ENCODE measurements around the gene NRSN1.

The NRSN1 gene

DNA sequence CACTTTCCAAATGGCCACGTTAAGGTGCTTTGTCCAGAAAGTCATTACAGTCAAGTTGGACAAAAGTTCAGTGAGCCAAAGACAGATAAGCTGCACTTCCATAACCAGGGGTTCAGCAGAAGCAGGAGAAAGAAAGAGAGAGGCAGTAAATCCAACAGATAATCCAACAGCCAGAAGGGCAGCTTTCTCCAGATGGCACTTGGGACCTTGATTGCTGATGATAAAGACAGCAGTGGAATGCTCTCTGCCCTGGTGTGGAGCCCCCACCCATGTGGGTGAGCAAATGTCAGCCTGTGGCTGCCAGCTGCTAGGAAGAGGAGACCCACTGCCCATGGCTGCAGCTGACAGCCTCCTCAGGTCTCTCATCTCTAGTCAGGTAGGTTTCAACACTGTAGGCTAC lies 18.7 kb upstream of the NRSN1 start:
- H2BK15ac ChIP-seq (ENCODE audit: low read length): no peak overlapping the region
- H2BK12ac ChIP-seq (ENCODE audit: low read length): no peak overlapping the region
- peak overlapping the region; percentile 90 for H3K18ac ChIP-seq (ENCODE audit: low read length)
- no peak overlapping the region for H3K4me3 ChIP-seq (ENCODE audit: low read length in 2 of 2)
- H4K8ac ChIP-seq (ENCODE audit: low read depth, low read length): peak overlapping the region; percentile 32
- no peak overlapping the region for H3K14ac ChIP-seq (ENCODE audit: low read length)
- no peak overlapping the region for H2BK120ac ChIP-seq (ENCODE audit: low read depth, low read length)
- no peak overlapping the region for H3K4me2 ChIP-seq (ENCODE audit: insufficient read depth, low read length, poor library complexity, severe bottlenecking)
- H3K79me1 ChIP-seq (ENCODE audit: low read depth, low read length): no peaks in the 10 kb centered on the region
- H2AK5ac ChIP-seq (ENCODE audit: low read depth, low read length): peak overlapping the region; percentile 42
- no peak overlapping the region for H3K23ac ChIP-seq (ENCODE audit: low read depth, low read length, poor library complexity)
- WGBS, 2 donors (ENCODE audit: extremely low coverage in 2 of 2, insufficient read length in 2 of 2, insufficient replicate concordance in 1 of 2): no CpG with 5 or more reads among the region's 1 CpG
- H3K4me1 ChIP-seq (ENCODE audit: control insufficient read depth in 2 of 2, insufficient read depth in 1 of 2, low read depth in 1 of 2, low read length in 2 of 2): peaks cover 0 to 21% of the 10 kb centered on the region in 2 donors
- no peaks in the 10 kb centered on the region for H3K36me3 ChIP-seq (replicated peaks in 1 of 2; ENCODE audit: control insufficient read depth in 2 of 2, insufficient read depth in 2 of 2, low read length in 2 of 2)
- H4K91ac ChIP-seq (ENCODE audit: low read depth, low read length, poor library complexity): no peak overlapping the region
- H2AFZ ChIP-seq (ENCODE audit: low read length): no peak overlapping the region
- H3K27me3 ChIP-seq (ENCODE audit: control insufficient read depth in 3 of 3, insufficient read depth in 3 of 3, low read depth in 1 of 3, low read length in 3 of 3): peaks cover 0 to 4% (median 0%) of the 10 kb centered on the region in 3 experiments
- no peak for DNase-seq (ENCODE audit: low spot score)
- no peak overlapping the region for H3K9ac ChIP-seq (ENCODE audit: low read depth, low read length, poor library complexity)
- no peaks in the 10 kb centered on the region for H3K9me3 ChIP-seq (replicated peaks in 1 of 2; ENCODE audit: control insufficient read depth in 2 of 2, insufficient read depth in 1 of 2, low read depth in 1 of 2, low read length in 2 of 2)
- peak overlapping the region; percentile 15 for H2BK5ac ChIP-seq (ENCODE audit: low read length)
- H3K4ac ChIP-seq (ENCODE audit: low read length): no peak overlapping the region
- peak overlapping the region; percentile 87 for H3K27ac ChIP-seq (replicated peaks; ENCODE audit: low read length)

DNA sequence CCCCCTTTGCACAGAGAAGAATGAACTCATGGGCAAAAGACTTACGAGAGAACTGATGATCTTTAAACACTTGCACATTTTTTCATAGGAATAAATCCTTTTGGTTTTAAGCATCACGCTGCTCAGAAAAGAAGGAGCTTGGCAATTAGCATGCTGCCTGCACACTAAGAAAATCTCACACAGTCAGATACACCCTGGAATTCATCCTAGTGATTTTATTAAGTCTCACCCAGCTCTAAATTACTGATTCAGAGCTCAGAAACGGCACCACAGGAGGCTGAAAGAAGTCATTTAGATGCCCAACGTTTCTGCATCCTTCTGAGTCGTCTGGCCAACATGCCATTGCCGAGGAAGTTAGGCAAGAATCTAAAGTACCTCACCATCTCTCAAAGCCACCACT lies 18.0 kb upstream of the NRSN1 start:
- no peak for DNase-seq (ENCODE audit: low spot score)
- Histone ChIP-seq H3K9me3 (replicated peaks in 1 of 2; ENCODE audit: control insufficient read depth in 2 of 2, insufficient read depth in 1 of 2, low read depth in 1 of 2, low read length in 2 of 2) (no peaks in the 10 kb centered on the region), H3K9ac (ENCODE audit: low read depth, low read length, poor library complexity) (no peak overlapping the region), H3K4ac (ENCODE audit: low read length) (no peak overlapping the region), H3K4me1 (ENCODE audit: control insufficient read depth in 2 of 2, insufficient read depth in 1 of 2, low read depth in 1 of 2, low read length in 2 of 2) (peaks cover 0 to 21% of the 10 kb centered on the region in 2 donors), H3K23ac (ENCODE audit: low read depth, low read length, poor library complexity) (no peak overlapping the region), H4K8ac (ENCODE audit: low read depth, low read length) (no peak overlapping the region), H3K27me3 (ENCODE audit: control insufficient read depth in 3 of 3, insufficient read depth in 3 of 3, low read depth in 1 of 3, low read length in 3 of 3) (peaks cover 0 to 6% (median 0%) of the 10 kb centered on the region in 3 experiments), H2AK5ac (ENCODE audit: low read depth, low read length) (no peak overlapping the region), H3K4me3 (ENCODE audit: low read length in 2 of 2) (no peak overlapping the region), H3K4me2 (ENCODE audit: insufficient read depth, low read length, poor library complexity, severe bottlenecking) (no peak overlapping the region), H2BK15ac (ENCODE audit: low read length) (no peak overlapping the region), H3K14ac (ENCODE audit: low read length) (no peak overlapping the region), H2AFZ (ENCODE audit: low read length) (no peak overlapping the region), H3K27ac (replicated peaks; ENCODE audit: low read length) (no peak overlapping the region), H3K18ac (ENCODE audit: low read length) (no peak overlapping the region), H2BK12ac (ENCODE audit: low read length) (no peak overlapping the region), H4K91ac (ENCODE audit: low read depth, low read length, poor library complexity) (no peak overlapping the region), H3K79me1 (ENCODE audit: low read depth, low read length) (no peaks in the 10 kb centered on the region), H2BK5ac (ENCODE audit: low read length) (no peak overlapping the region), H3K36me3 (replicated peaks in 1 of 2; ENCODE audit: control insufficient read depth in 2 of 2, insufficient read depth in 2 of 2, low read length in 2 of 2) (no peaks in the 10 kb centered on the region), H2BK120ac (ENCODE audit: low read depth, low read length) (no peak overlapping the region)
- WGBS, 2 donors (ENCODE audit: extremely low coverage in 2 of 2, insufficient read length in 2 of 2, insufficient replicate concordance in 1 of 2): no CpG with 5 or more reads among the region's 6 CpGs

DNA sequence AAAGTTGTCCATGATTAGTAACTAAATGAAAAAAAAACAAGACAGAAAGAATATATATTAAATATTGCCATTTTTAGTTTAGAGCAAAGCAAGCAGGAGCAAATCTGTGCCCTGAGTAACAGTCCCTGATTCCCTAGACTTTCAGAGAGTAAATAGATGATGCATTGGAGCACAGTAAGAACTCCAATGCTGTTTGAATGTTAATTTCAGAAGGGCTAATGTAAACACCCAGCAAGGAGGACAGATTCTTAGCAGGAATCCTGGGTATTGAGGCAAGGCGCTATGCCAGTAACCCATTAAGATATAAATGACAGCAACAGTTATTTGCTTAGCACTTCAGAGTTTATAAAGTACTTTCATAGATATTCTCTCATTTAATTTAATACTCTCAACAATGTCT lies 15.6 kb upstream of the NRSN1 start:
- Histone ChIP-seq H2BK12ac (ENCODE audit: low read length) (no peak overlapping the region), H3K9me3 (replicated peaks in 1 of 2; ENCODE audit: control insufficient read depth in 2 of 2, insufficient read depth in 1 of 2, low read depth in 1 of 2, low read length in 2 of 2) (peaks cover 0 to 1% of the 10 kb centered on the region in 2 donors), H3K79me1 (ENCODE audit: low read depth, low read length) (no peaks in the 10 kb centered on the region), H3K4me3 (ENCODE audit: low read length in 2 of 2) (no peak overlapping the region), H4K8ac (ENCODE audit: low read depth, low read length) (no peak overlapping the region), H3K4ac (ENCODE audit: low read length) (no peak overlapping the region), H3K23ac (ENCODE audit: low read depth, low read length, poor library complexity) (no peak overlapping the region), H2AK5ac (ENCODE audit: low read depth, low read length) (no peak overlapping the region), H3K36me3 (replicated peaks in 1 of 2; ENCODE audit: control insufficient read depth in 2 of 2, insufficient read depth in 2 of 2, low read length in 2 of 2) (no peaks in the 10 kb centered on the region), H3K4me1 (ENCODE audit: control insufficient read depth in 2 of 2, insufficient read depth in 1 of 2, low read depth in 1 of 2, low read length in 2 of 2) (peaks cover 0 to 16% of the 10 kb centered on the region in 2 donors), H2BK120ac (ENCODE audit: low read depth, low read length) (no peak overlapping the region), H2BK15ac (ENCODE audit: low read length) (no peak overlapping the region), H3K4me2 (ENCODE audit: insufficient read depth, low read length, poor library complexity, severe bottlenecking) (no peak overlapping the region), H4K91ac (ENCODE audit: low read depth, low read length, poor library complexity) (no peak overlapping the region), H3K18ac (ENCODE audit: low read length) (no peak overlapping the region), H2BK5ac (ENCODE audit: low read length) (no peak overlapping the region), H3K9ac (ENCODE audit: low read depth, low read length, poor library complexity) (no peak overlapping the region), H3K27me3 (ENCODE audit: control insufficient read depth in 3 of 3, insufficient read depth in 3 of 3, low read depth in 1 of 3, low read length in 3 of 3) (peaks cover 0 to 7% (median 0%) of the 10 kb centered on the region in 3 experiments), H3K27ac (replicated peaks; ENCODE audit: low read length) (no peak overlapping the region), H2AFZ (ENCODE audit: low read length) (no peak overlapping the region), H3K14ac (ENCODE audit: low read length) (no peak overlapping the region)
- WGBS, 2 donors (ENCODE audit: extremely low coverage in 2 of 2, insufficient read length in 2 of 2, insufficient replicate concordance in 1 of 2): no CpG with 5 or more reads among the region's 1 CpG
- no peak for DNase-seq (ENCODE audit: low spot score)

DNA sequence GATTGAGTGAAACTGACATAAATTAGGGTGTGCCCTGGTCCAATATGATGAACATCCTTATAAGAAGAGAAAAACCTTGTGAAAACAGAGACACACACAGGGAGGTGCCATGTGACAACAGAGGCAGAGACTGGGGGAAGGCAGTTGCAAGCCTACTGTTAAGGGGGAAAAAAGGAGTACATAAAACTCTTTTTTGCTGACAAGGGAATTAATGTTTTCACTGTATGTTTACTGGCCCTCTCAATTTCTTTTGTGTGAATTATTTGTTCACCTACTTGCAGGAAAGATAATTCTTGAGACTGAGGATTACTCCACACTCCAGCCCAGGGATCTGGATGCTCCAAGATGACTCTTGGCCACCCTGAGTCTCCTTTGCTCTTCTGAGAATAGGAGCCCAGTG lies 12.1 kb upstream of the NRSN1 start:
- Histone ChIP-seq H3K9me3 (replicated peaks in 1 of 2; ENCODE audit: control insufficient read depth in 2 of 2, insufficient read depth in 1 of 2, low read depth in 1 of 2, low read length in 2 of 2) (peaks cover 0 to 1% of the 10 kb centered on the region in 2 donors), H2BK120ac (ENCODE audit: low read depth, low read length) (no peak overlapping the region), H3K4me3 (ENCODE audit: low read length in 2 of 2) (no peak overlapping the region), H3K27me3 (ENCODE audit: control insufficient read depth in 3 of 3, insufficient read depth in 3 of 3, low read depth in 1 of 3, low read length in 3 of 3) (peaks cover 0 to 3% (median 0%) of the 10 kb centered on the region in 3 experiments), H4K8ac (ENCODE audit: low read depth, low read length) (no peak overlapping the region), H3K23ac (ENCODE audit: low read depth, low read length, poor library complexity) (no peak overlapping the region), H3K4me2 (ENCODE audit: insufficient read depth, low read length, poor library complexity, severe bottlenecking) (no peak overlapping the region), H2AFZ (ENCODE audit: low read length) (no peak overlapping the region), H3K18ac (ENCODE audit: low read length) (no peak overlapping the region), H2BK15ac (ENCODE audit: low read length) (no peak overlapping the region), H3K36me3 (replicated peaks in 1 of 2; ENCODE audit: control insufficient read depth in 2 of 2, insufficient read depth in 2 of 2, low read length in 2 of 2) (no peaks in the 10 kb centered on the region), H3K14ac (ENCODE audit: low read length) (no peak overlapping the region), H2AK5ac (ENCODE audit: low read depth, low read length) (no peak overlapping the region), H3K9ac (ENCODE audit: low read depth, low read length, poor library complexity) (no peak overlapping the region), H3K4ac (ENCODE audit: low read length) (no peak overlapping the region), H2BK12ac (ENCODE audit: low read length) (no peak overlapping the region), H3K4me1 (ENCODE audit: control insufficient read depth in 2 of 2, insufficient read depth in 1 of 2, low read depth in 1 of 2, low read length in 2 of 2) (peaks cover 0 to 3% of the 10 kb centered on the region in 2 donors), H2BK5ac (ENCODE audit: low read length) (no peak overlapping the region), H3K27ac (replicated peaks; ENCODE audit: low read length) (no peak overlapping the region), H4K91ac (ENCODE audit: low read depth, low read length, poor library complexity) (no peak overlapping the region), H3K79me1 (ENCODE audit: low read depth, low read length) (no peaks in the 10 kb centered on the region)
- no peak for DNase-seq (ENCODE audit: low spot score)

All from neuronal stem cell (in vitro differentiated cells).